GM21717 (cell line): Measurements from ENCODE around the gene ZNF592.

ENCODE experiments used
- ATAC-seq: cut with Tn5 transposase; IDR thresholded peaks from one replicate; pipeline ENCODE4 v1.9.1; 2021; ENCODE audit warnings: mild to moderate bottlenecking, moderate library complexity; ENCODE audit not compliant: unreplicated experiment

ZNF592 gene

DNA sequence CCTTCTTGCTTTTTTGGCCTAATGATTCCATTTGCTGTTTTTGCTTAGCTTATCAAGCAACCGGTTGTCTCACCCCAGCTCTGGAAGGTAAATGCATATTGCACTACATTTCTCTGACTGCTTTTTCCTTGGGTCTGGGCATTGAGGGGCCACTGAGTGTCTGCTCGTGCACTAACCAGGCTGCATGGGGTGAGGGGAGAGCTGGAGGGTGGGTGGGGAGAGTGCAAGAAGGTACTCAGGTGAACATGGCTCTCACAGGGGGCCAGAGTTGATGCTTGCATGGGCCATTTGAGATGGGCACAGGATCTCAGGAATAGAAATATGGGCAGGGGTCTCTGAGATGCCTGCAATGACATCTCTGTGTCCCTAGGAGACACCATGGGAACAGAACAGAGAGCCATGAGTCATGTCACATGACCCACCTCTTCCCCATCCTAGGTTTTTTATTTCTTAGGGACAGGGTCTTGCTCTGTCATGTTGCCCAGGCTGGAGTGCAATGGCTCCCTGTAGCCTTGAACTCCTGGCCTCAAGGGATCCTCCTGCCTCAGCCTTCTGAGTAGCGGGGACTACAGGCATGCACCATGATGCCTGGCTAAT, 75.0 kb downstream of the ZNF592 start:
- ATAC-seq = no peak

DNA sequence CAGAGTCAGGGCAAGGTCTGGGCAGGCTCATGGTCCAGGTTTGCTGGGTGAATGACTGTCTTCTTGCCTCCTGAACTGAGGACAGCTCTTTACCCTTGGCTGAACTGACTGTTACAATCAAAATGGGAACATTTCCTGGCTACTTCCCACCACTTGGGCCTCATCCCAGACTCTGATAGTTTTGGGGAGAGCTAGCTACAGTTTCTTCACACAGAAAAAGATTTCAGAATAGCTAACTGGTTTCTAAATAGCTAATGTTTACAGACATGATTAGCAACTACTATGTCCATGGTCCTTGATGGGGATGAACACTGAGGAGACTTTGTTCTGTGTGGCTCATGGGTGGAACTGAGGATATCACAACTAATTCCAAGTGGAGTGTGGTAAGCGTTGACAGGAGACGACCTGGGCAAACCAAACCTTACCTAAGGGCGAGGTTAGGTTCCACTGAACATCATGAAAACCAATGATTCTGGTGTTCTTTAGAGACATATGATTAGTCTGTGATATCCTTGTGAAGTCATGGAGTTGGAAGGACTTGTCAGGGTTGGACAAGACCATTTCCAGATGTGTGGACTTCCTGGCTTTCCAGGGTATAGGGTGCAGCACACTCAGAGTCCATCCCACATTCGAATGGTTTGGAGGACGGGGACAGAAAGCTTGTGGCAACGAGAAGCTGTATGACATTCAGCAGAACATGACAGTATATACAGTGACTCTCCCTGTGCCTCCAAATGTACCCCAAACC, 76.0 kb downstream of the ZNF592 start:
- no peak for ATAC-seq

DNA sequence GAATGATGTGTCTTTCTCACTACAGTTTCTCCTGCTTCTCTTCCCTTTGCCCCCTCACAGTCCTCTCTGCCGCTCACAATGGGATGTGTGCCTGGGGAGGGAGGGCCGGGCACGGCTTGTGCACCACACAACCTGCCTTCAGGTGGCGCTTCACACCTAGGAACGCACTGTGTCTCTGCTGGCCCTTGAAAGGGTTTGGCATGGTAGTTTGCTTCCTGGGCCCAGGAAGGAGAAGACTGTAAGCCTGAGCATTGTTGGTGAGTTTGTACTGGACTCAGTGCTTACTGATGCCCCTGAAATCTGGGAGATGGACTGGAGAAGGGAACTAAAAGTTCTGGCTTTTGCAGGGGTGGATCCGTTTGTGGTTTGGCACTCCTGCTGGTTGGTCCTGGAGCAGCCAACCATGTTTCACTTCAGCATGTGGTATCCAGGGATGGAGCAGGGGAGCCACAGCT, 78.0 kb downstream of the ZNF592 start:
- ATAC-seq = no peak

DNA sequence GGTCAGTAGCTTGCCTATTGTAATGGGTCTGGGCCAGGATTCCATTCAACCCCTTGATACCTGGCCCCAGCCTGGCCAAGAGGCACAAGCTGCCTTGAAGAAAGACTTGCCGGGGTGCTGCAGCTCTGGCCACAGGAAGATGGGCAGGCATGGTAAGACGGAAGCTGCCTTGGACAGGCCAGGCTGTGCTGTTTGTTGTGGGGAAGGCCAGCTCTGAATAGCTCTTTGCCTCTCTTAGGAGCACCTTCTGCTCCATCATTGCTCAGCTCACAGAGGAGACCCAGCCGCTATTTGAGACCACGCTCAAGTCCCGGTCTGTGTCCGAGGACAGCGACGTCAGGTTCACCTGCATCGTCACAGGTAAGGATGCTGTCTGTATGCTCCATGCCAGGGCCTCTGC, 78.9 kb downstream of the ZNF592 start:
- no peak for ATAC-seq

DNA sequence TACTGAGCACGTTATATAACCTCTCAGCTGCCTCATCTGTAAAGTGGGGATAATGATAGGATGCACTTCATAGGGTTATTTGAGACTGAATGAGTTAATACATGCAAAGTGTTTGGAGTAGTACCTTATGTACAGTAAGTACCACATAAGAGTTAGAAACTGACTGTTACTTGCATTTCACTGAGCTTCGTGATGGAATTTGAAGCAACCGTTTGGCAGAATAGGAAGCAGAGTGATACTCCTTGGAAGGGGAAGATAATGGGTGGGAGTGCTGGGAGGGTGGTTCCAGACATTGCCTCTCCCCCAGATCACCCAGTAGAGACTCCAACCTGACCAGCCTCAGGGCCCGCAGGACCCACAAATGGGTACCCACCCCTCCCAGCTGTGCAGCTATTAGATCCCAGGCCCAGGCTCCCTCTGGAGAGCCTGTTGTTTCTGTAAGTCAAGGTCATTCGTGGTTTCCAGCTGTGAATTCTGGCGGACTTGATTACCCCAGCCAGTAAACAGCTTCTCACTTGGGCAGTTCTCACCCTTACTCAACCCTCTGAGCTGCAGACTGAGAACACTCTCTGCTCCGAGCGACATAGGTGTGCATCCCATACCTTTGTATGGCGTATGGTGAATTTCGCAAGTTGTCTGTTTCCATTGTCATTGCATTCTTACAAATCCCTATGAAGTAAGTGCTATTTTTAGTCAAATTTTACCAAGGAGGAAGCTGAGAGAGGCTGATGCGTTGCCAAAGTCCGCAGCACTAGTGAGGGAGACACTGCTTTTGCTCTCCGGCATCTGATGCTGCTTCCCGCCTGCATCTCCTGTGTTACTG, 79.9 kb downstream of the ZNF592 start:
- ATAC-seq = no peak

DNA sequence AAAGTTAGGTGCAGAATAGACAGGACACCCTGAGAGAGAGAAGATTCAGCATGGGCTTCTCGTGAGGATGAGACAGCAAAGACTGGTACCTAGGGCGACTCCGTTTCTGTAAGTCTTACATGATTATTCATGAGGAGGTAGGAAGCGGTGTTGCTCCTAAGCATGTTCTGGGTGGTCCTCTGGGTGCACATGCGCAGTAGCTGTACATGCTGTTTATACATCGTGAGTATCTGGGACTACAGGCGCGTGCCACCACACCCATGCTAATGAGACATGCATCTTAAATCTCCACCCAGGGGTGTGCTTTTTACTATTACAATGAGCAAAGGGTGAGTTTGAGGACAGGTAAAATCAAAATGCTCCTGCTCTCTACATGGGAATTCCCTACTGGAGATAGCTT, 81.0 kb downstream of the ZNF592 start:
- ATAC-seq = no peak

DNA sequence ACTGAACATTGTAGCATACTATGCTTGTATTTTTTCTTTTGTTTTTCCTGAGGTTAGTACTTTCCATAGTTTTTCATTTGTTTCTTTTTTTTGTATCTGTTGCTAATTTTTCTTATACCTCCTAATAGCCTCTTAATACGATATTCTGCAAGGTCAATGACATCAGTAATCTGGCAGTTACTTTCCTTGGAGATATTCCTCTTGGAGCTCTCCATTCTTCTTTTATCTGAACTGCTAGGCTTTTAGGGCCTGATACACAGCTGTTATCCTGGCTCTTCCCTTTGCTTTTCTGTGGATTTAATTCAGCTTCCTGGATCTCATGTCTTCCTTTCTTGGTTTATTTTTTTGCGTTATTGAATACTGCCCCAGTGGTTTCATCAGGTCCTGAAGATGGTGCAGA, 81.6 kb downstream of the ZNF592 start:
- no peak for ATAC-seq

DNA sequence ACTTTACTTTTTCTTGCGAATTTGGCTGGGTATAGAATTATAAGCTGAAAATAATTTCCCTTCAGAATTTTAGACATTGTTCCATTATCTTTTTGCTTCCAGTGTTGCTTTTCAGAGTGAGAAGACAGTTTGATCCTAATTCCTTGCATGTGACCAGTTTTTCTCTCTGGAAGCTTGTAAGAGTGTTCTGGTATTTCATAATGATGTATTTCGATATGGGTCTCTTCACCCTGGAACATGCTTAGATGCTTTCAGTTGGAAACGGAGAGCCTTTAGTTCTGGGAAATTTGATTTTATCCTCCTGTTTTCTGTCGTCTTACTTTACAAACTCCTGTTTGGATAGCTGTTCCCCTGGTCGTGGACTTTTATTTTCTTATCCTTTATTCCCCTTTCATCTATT, 82.6 kb downstream of the ZNF592 start:
- ATAC-seq = no peak

DNA sequence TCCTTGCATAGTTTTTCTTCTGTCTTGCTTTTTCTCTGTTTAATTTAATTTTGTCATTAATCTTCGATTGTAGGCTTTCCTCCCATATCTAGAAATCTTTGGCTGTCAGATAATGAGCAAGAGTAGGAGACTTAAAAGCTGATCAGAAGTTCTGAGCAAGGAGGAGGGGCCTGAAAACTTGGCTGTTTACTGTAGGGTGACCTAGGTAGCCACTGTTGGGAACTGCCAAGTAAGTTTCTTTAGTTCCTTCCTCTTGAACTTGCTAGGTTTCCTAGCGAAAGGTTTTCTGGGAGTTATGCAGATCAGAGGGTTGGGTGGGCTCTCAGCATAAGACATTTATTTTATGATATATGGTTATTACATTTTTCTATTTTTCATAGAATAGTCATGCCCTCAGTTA, 83.2 kb downstream of the ZNF592 start:
- ATAC-seq = no peak

DNA sequence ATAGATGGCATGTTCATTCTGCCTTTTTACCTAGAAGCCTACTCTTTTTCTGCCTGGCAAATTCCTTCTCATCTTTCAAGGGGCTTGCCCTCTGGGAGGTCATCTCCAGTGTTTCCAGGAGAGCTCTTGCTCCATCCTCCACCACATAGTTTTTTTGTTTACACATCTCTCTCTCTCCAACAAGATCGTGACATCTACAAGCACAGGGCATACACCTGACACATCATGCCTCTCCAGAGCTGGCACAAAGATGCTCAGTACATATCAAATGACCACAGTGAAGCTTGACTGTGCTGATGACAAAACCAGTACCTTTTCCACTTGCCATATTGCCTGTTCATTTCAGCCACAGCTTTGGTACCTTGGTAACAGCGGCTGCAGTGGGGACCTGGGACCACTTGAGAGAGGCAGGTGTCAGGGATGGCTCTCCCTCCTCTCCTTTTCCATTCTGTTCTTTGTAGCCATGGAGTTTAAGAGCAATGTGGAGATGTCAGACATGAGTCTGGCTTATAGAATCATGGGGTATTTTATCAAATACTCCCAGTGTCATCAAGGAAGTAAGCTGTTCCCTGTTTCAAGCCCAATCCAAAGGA, 84.2 kb downstream of the ZNF592 start:
- no peak for ATAC-seq

DNA sequence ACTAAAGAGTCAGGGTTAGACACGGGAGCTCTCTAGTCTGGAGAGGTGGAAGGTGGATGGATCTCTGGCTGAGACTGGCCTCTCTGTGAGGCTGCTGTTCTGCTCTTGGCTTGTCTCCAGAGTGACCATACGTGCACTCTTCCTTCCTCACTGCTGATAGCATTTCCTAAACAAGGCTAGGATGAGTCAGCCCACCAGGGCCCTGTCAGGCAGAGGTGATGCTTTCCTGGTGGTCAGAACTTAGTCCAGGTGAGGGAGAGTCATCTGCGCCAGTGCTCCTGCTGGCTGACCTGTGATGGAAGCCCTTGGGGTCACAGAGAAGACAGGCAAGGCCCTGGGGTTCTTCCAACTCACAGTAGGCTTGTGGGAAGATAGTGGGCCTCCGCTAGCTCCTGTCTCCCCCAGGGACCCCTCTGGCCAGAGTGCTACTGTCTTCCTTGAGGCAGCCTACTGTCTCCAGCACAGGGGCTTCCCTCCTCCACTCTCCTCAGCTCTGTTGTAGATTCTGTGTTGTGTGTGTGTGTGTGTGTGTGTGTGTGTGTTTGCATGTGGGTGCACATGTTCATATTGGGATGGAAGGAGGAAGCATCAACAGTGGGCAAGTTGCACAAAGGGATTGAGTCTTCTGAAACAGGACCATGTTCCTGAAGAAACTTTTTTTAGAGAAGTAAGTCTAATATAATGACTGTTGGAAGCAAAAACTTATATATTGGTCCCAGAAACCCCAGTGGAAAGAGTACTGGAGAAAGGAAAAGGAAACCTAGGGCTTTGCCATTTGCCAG, 85.2 kb downstream of the ZNF592 start:
- no peak for ATAC-seq

DNA sequence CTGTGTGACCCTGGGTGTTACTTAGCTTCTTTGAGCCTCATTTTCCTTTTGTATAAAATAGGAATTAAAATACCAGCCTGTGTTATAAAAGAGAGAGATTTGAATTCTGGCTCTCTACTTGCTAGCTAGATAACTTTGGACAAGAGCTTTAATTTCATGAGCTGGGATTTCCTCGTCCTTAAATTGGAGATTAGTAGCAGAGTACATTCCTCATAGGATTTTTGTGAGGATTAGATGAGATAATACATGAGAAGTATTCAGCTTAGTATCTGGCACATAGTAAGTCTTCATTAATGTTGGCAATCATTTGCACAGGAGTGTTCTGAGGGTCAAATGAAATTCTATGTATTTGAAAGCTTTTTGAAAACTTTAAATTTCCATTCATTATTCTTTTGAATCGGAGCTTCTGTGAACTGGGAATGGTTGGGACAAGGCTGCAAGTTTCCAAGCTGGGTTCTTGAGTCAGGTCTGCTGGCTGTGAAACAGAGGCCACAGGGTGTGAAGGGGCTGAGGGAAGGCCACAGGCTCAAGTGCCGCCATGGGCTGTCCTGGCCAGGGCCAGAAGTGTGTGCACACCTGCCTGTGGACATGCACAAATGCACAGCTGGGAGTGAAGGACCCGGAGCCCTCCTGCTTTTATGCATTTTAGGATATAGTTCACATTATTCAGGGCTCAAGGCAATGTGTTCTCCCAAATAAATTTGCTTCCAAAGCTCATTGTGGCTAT, 86.0 kb downstream of the ZNF592 start:
- no peak for ATAC-seq

DNA sequence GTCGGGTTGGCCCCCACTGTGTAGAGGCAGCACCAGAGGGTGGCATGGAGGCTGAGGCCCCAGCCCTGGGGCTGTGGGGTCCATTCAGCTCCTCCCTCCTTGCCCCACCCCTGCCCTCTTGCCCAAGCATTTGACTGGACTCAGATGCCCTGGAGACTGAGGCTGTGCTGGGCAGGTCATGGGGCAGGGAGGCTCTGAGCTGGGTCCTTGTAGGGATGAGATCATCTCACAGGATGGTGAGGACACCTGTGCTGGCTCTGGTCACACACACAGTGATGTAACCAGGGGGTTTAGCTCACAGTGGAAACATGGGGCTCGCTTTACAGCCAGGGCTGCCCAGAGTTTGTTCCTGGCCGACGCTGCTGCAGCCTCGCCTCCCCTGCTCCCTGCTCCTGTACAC, 86.6 kb downstream of the ZNF592 start:
- no peak for ATAC-seq

DNA sequence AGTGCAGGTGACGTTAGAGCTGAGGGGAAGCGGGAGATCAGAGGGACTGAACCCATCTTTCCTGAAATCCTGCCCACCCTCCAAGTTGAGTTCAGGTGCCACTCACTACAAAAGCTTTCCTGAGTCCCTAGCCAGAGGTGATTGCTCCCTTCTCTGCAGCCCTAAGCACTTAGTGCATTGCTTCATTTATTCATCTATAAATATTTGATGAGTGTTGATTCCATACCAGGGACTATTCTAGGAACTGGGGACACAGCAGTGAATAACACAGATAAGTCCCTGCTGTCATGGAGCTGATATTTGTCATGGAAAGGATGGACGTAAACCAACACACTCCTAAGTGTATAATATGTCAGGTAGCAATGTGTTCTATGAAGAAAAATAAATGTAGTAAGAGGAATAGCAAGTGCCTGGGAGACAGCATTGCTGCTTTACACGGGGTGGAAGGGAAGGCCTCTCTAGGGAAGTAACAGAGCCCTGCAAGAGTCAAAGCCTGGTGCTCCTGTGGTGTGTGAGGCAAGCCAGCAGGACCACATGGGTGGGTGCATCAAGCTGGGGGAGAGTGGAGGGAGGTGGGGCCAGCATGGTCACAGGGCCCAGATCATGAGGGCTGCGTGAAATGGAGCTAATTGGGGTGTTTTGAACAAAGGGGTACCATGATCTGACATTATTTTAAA, 87.4 kb downstream of the ZNF592 start:
- ATAC-seq = no peak

DNA sequence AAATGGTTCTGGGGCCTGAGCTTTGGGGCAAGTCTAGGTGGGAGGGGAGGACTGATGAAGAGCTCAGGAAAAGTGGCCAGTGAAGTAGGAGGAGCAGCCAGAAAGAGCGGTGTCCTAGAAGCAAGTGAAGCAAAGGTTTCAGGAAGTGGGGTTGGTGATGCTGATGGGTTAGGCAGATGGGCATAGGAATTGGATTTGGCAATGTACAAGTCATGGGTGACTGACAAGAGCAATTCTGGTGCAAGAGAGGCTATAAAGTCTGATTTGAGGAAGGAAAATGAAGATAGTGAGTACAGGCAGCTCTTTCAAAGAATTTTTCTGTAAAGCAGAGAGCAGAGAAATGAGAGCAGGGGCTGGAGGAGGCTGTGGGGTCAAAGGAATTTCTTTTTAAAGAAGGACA, 88.5 kb downstream of the ZNF592 start:
- no peak for ATAC-seq

DNA sequence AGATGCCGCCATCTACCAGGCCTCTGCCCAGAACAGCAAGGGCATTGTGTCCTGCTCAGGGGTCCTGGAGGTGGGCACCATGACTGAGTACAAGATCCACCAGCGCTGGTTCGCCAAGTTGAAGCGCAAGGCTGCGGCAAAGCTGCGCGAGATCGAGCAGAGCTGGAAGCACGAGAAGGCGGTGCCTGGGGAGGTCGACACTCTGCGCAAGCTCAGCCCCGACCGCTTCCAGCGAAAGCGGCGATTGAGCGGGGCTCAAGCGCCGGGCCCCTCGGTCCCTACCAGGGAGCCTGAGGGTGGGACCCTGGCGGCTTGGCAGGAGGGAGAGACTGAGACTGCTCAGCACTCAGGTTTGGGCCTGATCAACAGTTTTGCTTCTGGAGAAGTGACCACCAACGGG, 91.3 kb downstream of the ZNF592 start:
- no peak for ATAC-seq

DNA sequence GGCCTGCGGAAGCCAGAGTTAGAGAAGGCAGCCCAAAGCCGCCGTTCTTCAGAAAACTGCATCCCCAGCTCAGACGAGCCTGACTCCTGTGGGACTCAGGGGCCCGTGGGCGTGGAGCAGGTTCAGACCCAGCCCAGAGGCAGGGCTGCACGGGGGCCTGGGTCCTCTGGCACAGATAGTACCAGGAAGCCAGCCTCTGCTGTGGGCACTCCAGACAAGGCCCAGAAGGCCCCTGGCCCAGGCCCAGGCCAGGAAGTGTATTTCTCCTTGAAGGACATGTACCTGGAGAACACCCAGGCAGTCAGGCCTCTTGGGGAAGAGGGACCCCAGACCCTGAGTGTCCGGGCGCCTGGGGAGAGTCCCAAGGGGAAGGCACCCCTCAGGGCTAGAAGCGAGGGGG, 91.9 kb downstream of the ZNF592 start:
- ATAC-seq = no peak

DNA sequence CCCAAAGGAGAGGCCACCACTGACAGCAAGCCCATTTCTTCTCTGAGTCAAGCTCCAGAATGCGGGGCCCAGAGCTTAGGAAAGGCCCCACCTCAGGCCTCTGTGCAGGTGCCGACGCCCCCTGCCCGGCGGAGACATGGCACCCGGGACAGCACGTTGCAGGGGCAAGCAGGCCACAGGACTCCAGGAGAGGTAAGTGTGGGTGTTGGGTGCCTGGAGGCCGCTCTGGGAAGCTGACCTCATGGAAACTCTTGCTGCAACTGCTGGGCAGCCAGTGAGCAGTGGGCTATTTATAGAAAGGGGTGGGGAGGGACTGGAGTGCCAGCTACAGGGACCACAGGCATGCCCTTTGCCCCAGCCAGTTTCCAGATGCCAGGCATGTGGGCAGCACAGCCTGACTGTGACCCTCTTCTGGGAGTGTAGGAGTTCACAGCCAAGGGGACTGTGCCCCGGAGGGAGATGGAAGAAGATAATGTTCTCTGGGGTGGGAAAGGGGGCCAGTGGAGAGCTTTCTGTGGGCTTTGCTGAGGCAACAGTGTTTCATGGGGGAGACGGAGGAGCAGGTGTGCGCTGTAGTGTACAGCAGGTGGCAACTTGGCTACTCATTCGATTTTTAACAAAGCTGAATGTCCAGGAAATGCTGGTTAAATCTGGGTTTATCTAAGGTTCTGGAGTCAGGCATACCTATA, 92.5 kb downstream of the ZNF592 start:
- no peak for ATAC-seq

DNA sequence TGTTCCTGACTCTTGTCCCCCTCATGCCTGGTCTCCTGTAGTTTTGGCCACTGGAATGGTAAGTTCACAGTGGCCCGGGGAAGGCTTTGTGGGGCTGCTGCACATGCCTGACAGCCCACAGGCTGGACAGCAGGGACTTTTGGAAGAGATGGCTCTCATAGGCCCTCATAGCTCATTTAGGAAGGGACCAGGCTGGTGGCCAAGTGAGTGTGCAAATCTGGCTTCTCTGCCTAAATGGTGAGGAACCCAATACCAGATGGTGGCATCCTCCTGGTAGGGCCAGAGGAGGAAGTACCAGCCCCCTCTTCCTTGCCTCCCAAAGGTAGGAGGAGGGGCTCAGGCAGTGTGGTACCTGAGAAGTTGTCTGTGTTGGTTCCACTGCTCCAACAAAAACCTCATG, 94.4 kb downstream of the ZNF592 start:
- ATAC-seq = no peak
